ENCODE measurements around the gene PEMT. TPM values are rescaled to one million over a fixed set of nuclear protein-coding genes. Genes with fewer than 3 reads are reported as not detected.

The PEMT gene
- total RNA-seq, 1 experiment from 2014 or later, result 53.1 TPM

DNA sequence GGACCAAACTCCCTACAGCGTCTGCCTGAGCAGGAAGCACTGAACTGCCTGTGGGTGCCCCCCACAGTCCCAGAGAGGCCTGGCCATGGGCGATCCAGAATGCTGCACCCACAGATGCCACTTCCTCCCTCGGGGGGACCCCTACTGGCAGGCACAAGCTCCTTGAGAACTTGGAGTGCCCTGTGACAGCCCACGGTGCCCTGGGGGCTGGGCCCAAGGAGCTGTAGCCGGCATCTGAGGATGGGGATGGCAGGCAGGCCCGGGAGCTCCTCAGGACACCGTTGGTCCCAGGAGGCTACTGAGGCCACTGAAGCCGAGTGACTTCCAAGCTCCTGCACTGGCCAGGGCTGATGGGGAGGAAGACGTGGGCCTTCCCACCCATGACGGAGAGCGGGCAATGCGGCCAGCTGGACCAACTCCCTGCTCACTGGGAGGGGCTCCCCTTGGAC lies 80.2 kb downstream of the PEMT start (continued):
- TF ChIP-seq KAT7 (CRISPR knock-in tag; IDR thresholded peaks at IDR 0.05; ENCODE audit: borderline replicate concordance), result no peak
- no peak for TF ChIP-seq SOX15 (CRISPR knock-in tag; IDR thresholded peaks at IDR 0.05)
- TF ChIP-seq HMGA2 (CRISPR knock-in tag; IDR thresholded peaks at IDR 0.05), result no peak
- TF ChIP-seq, protein P1, sequence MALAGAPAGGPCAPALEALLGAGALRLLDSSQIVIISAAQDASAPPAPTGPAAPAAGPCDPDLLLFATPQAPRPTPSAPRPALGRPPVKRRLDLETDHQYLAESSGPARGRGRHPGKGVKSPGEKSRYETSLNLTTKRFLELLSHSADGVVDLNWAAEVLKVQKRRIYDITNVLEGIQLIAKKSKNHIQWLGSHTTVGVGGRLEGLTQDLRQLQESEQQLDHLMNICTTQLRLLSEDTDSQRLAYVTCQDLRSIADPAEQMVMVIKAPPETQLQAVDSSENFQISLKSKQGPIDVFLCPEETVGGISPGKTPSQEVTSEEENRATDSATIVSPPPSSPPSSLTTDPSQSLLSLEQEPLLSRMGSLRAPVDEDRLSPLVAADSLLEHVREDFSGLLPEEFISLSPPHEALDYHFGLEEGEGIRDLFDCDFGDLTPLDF (CRISPR knock-in tag; IDR thresholded peaks at IDR 0.05), result no peak
- no peak for TF ChIP-seq FOXP1 (CRISPR knock-in tag; IDR thresholded peaks at IDR 0.05; ENCODE audit: borderline replicate concordance)
- no peak for TF ChIP-seq TEAD4 (CRISPR knock-in tag; IDR thresholded peaks at IDR 0.05)
- TF ChIP-seq MXD4 (CRISPR knock-in tag; IDR thresholded peaks at IDR 0.05; ENCODE audit: borderline replicate concordance), result no peak
- TF ChIP-seq ZNF416 (CRISPR knock-in tag; IDR thresholded peaks at IDR 0.05), result no peak
- no peak for TF ChIP-seq OVOL2 (CRISPR knock-in tag; IDR thresholded peaks at IDR 0.05; ENCODE audit: borderline replicate concordance)
- TF ChIP-seq, protein P2, sequence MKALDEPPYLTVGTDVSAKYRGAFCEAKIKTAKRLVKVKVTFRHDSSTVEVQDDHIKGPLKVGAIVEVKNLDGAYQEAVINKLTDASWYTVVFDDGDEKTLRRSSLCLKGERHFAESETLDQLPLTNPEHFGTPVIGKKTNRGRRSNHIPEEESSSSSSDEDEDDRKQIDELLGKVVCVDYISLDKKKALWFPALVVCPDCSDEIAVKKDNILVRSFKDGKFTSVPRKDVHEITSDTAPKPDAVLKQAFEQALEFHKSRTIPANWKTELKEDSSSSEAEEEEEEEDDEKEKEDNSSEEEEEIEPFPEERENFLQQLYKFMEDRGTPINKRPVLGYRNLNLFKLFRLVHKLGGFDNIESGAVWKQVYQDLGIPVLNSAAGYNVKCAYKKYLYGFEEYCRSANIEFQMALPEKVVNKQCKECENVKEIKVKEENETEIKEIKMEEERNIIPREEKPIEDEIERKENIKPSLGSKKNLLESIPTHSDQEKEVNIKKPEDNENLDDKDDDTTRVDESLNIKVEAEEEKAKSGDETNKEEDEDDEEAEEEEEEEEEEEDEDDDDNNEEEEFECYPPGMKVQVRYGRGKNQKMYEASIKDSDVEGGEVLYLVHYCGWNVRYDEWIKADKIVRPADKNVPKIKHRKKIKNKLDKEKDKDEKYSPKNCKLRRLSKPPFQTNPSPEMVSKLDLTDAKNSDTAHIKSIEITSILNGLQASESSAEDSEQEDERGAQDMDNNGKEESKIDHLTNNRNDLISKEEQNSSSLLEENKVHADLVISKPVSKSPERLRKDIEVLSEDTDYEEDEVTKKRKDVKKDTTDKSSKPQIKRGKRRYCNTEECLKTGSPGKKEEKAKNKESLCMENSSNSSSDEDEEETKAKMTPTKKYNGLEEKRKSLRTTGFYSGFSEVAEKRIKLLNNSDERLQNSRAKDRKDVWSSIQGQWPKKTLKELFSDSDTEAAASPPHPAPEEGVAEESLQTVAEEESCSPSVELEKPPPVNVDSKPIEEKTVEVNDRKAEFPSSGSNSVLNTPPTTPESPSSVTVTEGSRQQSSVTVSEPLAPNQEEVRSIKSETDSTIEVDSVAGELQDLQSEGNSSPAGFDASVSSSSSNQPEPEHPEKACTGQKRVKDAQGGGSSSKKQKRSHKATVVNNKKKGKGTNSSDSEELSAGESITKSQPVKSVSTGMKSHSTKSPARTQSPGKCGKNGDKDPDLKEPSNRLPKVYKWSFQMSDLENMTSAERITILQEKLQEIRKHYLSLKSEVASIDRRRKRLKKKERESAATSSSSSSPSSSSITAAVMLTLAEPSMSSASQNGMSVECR (CRISPR knock-in tag; IDR thresholded peaks at IDR 0.05; ENCODE audit: borderline replicate concordance), result no peak

DNA sequence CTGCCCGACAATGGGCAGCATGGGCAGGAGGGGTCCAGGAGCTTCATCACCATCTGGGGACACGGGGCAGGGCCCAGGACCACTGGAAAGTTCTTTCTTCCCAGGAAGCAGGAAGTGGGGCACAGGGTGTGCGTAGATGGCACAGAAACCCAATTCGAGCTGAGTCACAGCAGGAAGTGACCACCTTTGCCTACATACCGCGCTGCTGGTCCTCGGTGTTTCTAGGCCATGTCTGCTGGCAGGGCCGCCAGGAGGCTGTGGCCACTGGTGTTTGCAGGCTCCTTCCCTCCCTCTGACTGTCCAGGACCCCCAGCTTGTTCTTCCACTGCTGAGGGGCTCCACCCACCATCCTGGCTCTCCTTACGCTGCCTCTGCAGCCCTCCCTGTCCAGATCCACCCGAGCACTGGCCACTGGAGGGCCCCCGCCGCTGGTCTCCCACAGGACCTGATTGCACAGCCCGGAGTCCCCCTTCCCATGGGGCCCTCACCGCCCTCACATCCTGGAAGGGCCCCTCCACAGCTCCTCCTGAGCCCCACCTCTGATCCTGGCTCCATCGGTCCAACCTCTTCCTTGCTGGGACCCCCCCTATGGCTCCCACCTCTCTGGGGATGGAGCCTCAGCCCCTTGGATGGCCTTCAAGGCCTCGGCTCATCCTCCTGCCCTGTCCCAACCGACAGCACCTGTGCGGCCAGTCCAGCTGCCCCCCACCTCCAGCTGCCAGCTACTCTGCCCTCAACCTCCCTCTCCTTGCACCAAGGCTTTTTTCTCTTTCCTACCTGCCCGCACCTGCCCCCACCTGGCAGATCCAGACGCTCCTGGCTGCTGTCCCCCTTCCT lies 80.8 kb downstream of the PEMT start:
- no peaks in the 10 kb centered on the region for H3K36me3 Mint-ChIP-seq
- TF ChIP-seq ZNF138 (CRISPR knock-in tag; conservative IDR thresholded peaks at IDR 0.05) (no peak), NFYB (CRISPR knock-in tag; conservative IDR thresholded peaks at IDR 0.05; ENCODE audit: low read depth) (no peak), NR2C2 (CRISPR knock-in tag; IDR thresholded peaks at IDR 0.05) (no peak)
- TF ChIP-seq, protein P3, sequence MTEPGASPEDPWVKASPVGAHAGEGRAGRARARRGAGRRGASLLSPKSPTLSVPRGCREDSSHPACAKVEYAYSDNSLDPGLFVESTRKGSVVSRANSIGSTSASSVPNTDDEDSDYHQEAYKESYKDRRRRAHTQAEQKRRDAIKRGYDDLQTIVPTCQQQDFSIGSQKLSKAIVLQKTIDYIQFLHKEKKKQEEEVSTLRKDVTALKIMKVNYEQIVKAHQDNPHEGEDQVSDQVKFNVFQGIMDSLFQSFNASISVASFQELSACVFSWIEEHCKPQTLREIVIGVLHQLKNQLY (CRISPR knock-in tag; IDR thresholded peaks at IDR 0.05), result no peak
- H3K27ac Mint-ChIP-seq, result peak overlapping the region; percentile 96
- CTCF ChIA-PET, result interaction anchor here (0.8 to 4.6 kb wide), 8 partner anchors 10 to 237 kb away, joined by 3 to 42 read pairs (median 4); partner anchors contain the start of gene RASD1
- no peak for ATAC-seq
- H3K4me3 Mint-ChIP-seq, result no peak overlapping the region
- H3K4me1 Mint-ChIP-seq, result peaks cover 15% of the 10 kb centered on the region
- DNase-seq (ENCODE audit: low spot score), result no peak
- no peaks in the 10 kb centered on the region for H3K9me3 Mint-ChIP-seq
- no peaks in the 10 kb centered on the region for H3K27me3 Mint-ChIP-seq (ENCODE audit: low read depth)
- POLR2A ChIA-PET, result no interaction called here

DNA sequence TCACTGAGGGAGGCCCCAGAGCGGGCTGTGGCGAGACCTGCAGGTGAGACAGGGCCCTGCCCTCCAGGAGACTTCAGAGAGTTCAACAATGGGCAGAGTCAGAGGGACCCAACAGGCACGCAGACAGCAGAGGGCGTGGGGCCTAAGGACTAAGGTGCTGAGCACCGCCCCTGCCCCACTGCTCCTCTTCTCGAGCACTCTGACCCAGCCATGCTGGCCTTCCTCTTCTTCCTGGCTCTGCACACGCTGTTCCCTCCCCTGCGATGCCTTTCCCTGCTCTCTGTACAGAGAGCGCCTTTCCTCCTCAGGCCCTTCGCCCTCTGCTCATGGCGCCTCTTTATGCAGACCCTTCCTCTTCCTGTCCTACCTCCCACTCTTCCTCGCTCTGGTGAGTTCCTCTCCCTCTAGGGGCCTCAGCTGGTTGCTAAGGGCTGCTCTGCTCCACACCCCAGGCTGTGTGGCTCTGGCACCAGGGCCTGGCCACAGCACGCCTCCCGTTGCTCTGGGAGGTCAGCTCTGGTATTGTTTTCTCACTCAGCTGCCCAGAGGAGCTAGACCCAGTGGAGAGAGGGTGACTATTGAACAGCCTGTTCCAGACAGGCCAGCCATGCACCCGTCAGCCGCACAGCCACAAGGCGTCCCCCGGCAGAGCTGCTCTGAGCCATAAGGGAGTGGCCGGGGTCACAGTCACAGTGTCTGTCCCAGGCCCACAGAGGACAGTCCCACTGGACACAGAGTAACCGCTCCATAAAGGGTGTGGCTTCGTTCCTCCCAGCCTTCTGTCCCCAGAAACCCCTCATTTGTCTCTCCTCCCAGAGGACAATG lies 81.7 kb downstream of the PEMT start:
- ChIA-PET CTCF (interaction anchor here (0.8 to 4.6 kb wide), 5 partner anchors 9 to 238 kb away, joined by 3 to 42 read pairs (median 3); partner anchors contain the start of gene RASD1), POLR2A (no interaction called here)

More for the DNA sequence above, 81.7 kb downstream of the PEMT start:
- ATAC-seq, result no peak
- no peaks in the 10 kb centered on the region for H3K9me3 Mint-ChIP-seq
- H3K27me3 Mint-ChIP-seq (ENCODE audit: low read depth), result no peaks in the 10 kb centered on the region
- H3K27ac Mint-ChIP-seq, result peak overlapping the region; percentile 96
- H3K4me1 Mint-ChIP-seq, result peaks cover 6% of the 10 kb centered on the region
- no peaks in the 10 kb centered on the region for H3K36me3 Mint-ChIP-seq
- TF ChIP-seq TCF7 (CRISPR knock-in tag; IDR thresholded peaks at IDR 0.05; ENCODE audit: low read depth), result no peak
- H3K4me3 Mint-ChIP-seq, result no peak overlapping the region
- DNase-seq (ENCODE audit: low spot score), result no peak

All from WTC11 (cell line).